ENCODE data around the gene APOB. TPM values are rescaled to one million over a fixed set of nuclear protein-coding genes. Genes with fewer than 3 reads are reported as not detected.

Gene APOB
- total and polyA plus RNA-seq, 9 donors = 0.13 to 4.8 (median 1.3) TPM

- WGBS, 3 donors = 89 to 96% (median 92%) methylated on average over 3 of the region's 3 CpGs
- no peaks in the 10 kb centered on the region for H3K36me3 ChIP-seq
- no peak for DNase-seq
- peaks cover 2% of the 10 kb centered on the region for H3K4me1 ChIP-seq (ENCODE audit: insufficient read depth)
- no peaks in the 10 kb centered on the region for H3K27me3 ChIP-seq
- H3K27ac ChIP-seq = no peak overlapping the region
- TF ChIP-seq POLR2A (IDR thresholded peaks at IDR 0.05) = no peak
- no peak for TF ChIP-seq CTCF (IDR thresholded peaks at IDR 0.05)
- TF ChIP-seq EP300 (IDR thresholded peaks at IDR 0.05) = no peak
- H3K9me3 ChIP-seq = no peaks in the 10 kb centered on the region
- intact Hi-C loops (cut with DNase I) = loop anchor here in 1 of 4 donors (2.0 kb wide), 1 partner anchor 81 kb away; no protein-coding TSS in a partner anchor
- H3K4me3 ChIP-seq = no peak overlapping the region
Observed at GRCh38 chr2:21037671-21038108, 6.2 kb downstream of the APOB start.

GRCh38 chr2:21036708-21037670 is 6.9 kb downstream of the APOB start:
- whole genome bisulfite sequencing, 3 donors = 91 to 94% (median 92%) methylated on average over 15 of the region's 15 CpGs
- no peak for DNase-seq
- Histone ChIP-seq H3K27ac (no peak overlapping the region), H3K27me3 (no peaks in the 10 kb centered on the region), H3K4me3 (no peak overlapping the region), H3K36me3 (no peaks in the 10 kb centered on the region), H3K4me1 (ENCODE audit: insufficient read depth) (peaks cover 2% of the 10 kb centered on the region), H3K9me3 (no peaks in the 10 kb centered on the region)
- intact Hi-C loops (cut with DNase I) = loop anchor here in 1 of 4 donors (2.0 kb wide), 1 partner anchor 82 kb away; no protein-coding TSS in a partner anchor
- TF ChIP-seq CTCF (IDR thresholded peaks at IDR 0.05) (no peak), EP300 (IDR thresholded peaks at IDR 0.05) (no peak), POLR2A (IDR thresholded peaks at IDR 0.05) (no peak)

GRCh38 chr2:21035974-21036707 is 7.7 kb downstream of the APOB start:
- intact Hi-C loops (cut with DNase I) = loop anchor here in 1 of 4 donors (2.0 kb wide), 1 partner anchor 83 kb away; no protein-coding TSS in a partner anchor
- DNase-seq = no peak
- 93 to 98% (median 95%) methylated on average over 4 of the region's 4 CpGs for WGBS, 3 donors
- Histone ChIP-seq H3K36me3 (no peaks in the 10 kb centered on the region), H3K27ac (no peak overlapping the region), H3K4me3 (no peak overlapping the region), H3K9me3 (no peaks in the 10 kb centered on the region), H3K4me1 (ENCODE audit: insufficient read depth) (peaks cover 2% of the 10 kb centered on the region), H3K27me3 (no peaks in the 10 kb centered on the region)
- TF ChIP-seq POLR2A (IDR thresholded peaks at IDR 0.05) (no peak), CTCF (IDR thresholded peaks at IDR 0.05) (no peak), EP300 (IDR thresholded peaks at IDR 0.05) (no peak)

- Histone ChIP-seq H3K27me3 (no peaks in the 10 kb centered on the region), H3K36me3 (no peaks in the 10 kb centered on the region), H3K4me3 (no peak overlapping the region), H3K9me3 (no peaks in the 10 kb centered on the region), H3K27ac (no peak overlapping the region), H3K4me1 (ENCODE audit: insufficient read depth) (peaks cover 2% of the 10 kb centered on the region)
- no peak for TF ChIP-seq POLR2A (IDR thresholded peaks at IDR 0.05)
- no peak for TF ChIP-seq EP300 (IDR thresholded peaks at IDR 0.05)
- no peak for TF ChIP-seq CTCF (IDR thresholded peaks at IDR 0.05)
- intact Hi-C loops (cut with DNase I) = no loop called here
- WGBS, 3 donors = 84 to 91% (median 90%) methylated on average over 6 of the region's 6 CpGs
- DNase-seq = no peak
Observed at GRCh38 chr2:21035282-21035973, 8.4 kb downstream of the APOB start.
